GM19468 (cell line): ENCODE results near the gene CECR2.
"Not testable (repeated sequence)": the region's sequence is repeated elsewhere in the genome, so short reads cannot be mapped to it uniquely, and the experiment has no call there.

Experiments used
- ATAC-seq: cut with Tn5 transposase; IDR thresholded peaks from one replicate; pipeline ENCODE4 v1.9.1; 2021; ENCODE audit warnings: mild to moderate bottlenecking, moderate library complexity, moderate number of reproducible peaks; ENCODE audit not compliant: unreplicated experiment; ENCODE audit errors: extremely low read depth

Gene CECR2

DNA sequence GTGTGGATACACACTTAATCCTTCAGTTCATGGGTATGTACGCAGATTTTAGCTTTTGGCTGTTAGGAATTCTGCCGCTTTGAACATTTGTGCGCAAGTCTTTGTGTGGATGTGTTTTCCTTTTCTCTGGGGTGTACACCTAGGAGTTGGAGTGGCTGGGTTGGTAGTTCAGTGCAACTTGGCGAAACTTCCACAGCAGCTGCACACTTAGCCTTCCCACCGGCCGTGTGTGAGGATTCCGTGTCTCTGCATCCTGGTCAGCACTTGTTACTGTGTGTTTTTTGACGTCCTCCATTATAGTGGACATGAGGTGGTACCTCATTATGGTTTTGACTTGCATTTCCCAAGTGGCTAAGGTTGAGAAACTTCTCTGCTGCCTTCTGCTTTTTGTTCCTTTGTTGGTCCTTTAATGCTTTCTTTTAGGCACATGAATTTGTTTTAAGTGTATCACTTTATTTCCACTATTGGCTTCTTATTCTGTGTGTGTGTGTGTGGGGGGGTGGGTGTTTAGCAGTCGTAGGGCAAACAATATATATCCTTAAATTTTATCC is 121.9 kb downstream of the CECR2 start:
- ATAC-seq = no peak

DNA sequence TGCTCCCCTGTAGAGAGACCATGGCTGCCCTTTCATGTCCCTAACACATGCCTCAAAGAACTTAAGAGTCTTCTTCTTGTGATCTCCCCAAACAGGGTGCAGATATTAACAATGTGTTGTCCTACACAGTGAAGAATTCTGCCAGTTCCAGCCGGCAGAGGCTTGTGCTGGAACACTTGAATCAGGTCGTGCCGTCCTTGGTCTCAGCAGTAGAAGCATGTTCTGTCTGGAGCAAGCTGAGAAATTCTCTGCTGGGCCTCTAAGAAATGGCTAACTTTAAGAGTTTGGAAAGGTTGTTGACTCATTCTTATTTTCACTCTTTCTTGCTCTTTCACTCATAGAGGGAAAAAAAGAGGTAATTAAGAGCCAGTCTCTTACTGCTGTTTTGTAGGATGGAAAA is 123.0 kb downstream of the CECR2 start:
- ATAC-seq = no peak

DNA sequence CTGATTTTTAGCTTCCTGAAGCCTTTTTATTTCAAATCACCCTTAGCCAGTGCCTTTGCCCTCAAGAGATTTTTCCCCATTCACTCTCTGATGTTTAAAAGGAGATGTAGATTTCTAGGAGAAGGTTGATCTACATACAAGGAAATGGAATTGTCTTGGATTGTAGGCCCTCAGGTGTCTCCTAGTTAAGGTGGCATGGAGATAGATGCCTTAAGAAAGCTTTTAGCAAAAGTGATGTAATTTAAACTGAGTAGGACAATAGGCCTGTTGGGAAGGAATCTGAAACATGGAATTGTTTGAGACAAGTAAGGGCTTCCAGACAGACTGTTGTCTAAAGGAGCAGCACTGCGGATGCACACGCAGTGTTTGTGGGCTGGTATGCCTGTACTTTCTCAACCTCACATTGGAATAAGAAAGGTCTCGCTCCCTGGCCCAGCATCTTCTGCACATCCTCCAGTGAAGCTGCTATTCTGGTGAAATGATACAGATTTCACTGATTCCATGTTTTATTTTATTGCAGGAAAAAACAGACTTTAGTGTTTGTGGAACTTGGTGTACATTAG is 124.2 kb downstream of the CECR2 start:
- ATAC-seq = no peak

DNA sequence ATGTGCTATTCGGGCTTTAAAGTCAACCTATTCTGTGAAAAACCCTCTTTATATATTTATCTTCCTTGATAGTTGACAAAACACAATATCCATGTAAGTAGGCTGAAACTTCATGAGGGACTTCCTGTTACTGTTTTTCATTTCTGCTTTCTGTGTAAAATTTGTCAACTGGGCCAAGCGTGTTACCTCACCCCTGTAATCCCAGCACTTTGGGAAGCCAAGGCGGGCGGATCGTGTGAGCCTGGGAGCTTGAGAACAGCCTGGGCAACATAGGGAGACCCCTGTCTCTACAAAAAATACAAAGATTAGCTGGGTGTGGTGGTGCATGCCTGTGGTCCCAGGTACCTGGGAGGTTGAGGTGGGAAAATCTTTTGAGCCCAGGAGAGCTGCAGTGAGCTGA is 127.6 kb downstream of the CECR2 start:
- ATAC-seq = no peak

DNA sequence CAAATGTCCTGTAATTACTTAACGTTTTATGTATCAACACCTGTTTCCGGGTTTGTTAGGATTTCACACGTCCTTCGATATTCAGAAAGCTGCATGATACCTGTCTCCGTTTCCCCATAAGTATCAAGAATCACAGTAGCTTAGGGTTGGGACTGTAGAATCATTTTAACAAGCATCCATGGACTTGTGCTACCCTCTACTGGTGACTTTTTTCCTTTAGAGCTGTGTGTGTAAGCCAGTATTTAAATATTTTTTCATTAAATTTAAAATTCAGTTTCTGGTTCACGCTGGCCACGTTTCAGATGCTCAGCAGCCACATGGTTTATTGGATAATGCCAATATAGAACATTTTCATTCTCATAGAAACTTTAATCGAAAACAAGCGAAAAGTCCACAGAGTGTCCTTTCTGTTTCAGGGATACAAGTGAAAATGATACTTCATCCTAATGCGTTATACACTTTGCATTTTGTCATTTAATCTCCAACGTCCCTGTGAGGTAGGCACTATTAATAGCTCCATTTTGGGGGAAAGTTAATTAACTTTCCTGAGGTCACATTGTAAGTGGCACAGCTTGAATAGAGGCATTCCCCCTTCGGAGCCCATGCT is 132.5 kb downstream of the CECR2 start:
- ATAC-seq = no peak

DNA sequence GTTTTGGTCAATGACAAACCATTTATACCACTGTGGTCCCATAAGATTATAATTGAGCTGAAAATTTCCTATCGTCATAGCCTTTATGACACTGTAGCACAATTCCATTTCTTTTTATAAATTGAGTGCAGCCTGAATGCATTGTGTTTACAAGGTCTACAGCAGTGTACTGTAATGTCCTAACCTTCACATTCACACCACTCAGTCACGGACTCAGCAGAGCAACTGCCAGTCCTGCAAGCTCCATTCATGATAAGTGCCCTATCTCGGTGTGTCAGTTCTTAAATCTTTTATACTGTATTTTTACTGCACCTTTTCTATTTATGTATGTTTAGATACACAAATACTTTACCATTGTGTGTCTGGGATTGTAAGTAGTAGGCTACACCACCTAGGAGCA is 138.8 kb downstream of the CECR2 start:
- ATAC-seq = no peak

DNA sequence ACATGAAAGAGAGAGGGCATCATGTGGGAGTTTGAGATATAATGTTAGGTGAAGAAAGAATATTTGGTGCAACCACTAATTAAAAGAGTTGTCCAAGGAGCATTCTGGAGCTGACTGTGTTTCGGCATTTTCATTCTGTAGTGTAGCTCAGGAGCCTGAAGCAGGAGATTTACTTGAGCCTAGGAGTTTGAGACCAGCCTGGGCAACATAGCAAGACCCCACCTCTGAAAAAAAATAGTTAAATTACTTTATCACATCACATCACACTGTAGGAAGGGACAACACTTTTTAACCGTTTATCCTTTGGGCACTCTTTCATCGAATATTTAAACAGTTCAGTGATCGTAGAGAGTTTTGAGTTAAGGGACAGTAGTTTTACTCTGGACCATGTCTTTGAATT is 143.7 kb downstream of the CECR2 start:
- ATAC-seq = no peak

DNA sequence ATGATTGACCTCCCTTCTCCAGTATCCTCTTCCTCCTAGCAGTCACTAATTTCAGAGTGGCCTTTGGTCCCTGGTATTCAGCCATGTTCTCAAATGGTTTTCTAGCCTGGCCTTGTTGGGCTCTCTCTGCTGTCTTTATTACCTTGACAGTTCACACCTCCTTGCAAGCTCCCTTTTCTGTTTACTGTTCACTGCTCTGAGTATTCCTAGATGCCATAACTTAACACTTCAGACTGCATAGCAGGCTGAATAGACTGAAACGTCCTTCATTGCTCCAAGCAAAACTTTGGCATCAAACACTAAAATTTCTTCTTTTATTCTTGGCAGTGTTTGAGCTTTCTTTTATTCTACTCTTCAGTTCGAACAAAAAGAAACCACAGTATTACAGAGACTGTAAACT is 144.4 kb downstream of the CECR2 start:
- no peak for ATAC-seq

DNA sequence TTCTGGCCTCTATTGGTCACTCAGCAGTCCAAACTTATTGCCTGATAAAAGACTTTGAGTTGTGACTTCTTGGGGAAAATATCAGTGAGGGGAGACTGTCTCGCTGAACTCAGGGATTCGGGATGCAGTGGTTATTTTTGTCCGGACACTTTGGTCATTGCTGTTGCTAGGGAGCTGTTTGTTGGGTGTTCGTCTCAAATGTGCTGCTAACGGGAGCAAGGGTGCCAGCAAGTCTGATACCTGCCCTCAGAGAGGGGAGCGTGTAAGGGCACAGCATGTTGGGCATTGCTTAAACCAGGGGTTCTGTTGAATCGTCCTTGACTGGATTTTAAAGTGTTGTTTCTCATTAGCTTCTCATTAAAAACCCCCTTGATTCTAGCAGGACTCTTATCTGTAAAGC is 144.8 kb downstream of the CECR2 start:
- no peak for ATAC-seq

DNA sequence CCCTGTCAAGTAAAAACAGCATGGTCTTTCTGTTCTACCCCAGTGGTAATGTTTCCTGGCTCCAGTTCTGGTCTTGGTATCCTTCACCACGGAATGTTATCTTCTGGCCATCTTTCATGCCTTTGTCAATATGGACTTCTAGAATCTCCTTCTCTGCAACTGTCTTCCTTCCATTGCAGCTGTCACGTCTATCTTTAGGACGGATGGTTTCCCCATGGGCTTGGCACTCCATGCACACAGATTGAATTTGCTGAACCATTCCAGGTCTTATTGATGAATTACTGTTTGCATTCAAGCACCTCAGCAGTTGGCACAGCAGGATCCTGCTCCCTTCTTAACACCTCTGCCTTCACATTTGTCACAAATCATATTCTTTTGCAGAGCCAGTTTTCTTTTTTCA is 149.1 kb downstream of the CECR2 start:
- no peak for ATAC-seq

DNA sequence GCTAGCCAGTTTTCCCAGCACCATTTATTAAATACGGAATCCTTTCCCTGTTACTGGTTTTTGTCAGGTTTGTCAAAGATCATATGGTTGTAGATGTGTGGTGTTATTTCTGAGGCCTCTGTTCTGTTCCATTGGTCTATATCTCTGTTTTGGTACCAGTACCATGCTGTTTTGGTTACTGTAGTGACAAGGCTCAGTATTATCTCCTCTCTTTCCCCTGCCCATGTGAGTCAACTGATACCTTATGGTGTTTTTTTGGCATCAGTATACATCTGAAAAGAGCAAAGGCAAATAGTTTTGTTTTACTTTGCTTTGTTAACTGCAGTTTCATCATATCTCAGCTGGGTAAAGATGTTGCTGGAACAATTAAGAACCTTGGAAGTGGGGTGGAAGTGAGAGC is 152.7 kb downstream of the CECR2 start:
- ATAC-seq = not testable (repeated sequence)

DNA sequence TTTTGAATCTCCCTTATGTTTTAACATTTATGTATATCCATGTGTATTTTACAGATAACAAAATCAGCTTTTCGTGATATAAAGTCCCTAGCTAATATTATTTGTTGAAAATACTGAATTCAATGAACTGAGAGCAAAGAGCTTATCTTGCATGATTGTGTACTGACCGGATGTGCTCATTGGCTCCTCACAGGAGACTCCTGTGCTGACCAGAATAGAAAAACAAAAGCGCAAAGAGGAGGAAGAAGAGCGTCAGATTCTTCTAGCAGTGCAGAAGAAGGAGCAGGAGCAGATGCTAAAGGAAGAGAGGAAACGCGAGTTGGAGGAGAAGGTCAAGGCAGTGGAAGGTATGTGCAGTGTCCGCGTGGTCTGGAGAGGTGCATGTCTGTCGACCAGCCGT is 154.7 kb downstream of the CECR2 start:
- ATAC-seq = no peak

DNA sequence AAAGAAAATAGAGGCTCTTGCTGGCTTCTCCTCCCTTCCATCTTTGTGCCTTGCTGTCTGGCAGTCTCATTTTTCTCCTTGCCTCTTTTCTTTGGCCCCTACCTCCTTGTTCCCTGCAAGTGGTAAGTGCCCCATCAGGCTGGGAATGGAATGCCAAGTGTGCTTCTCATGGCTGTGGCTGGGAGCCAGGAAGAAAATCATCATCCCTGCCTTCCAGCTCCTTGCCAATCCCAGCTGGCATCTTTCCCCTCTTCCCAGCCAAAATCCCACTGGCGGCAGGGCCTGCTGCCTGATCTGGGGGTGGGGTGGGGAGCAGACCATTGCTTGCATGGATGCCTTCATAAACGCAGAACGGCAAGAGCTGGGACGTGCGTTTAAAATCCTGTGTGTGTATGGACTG is 167.0 kb downstream of the CECR2 start:
- ATAC-seq = no peak

DNA sequence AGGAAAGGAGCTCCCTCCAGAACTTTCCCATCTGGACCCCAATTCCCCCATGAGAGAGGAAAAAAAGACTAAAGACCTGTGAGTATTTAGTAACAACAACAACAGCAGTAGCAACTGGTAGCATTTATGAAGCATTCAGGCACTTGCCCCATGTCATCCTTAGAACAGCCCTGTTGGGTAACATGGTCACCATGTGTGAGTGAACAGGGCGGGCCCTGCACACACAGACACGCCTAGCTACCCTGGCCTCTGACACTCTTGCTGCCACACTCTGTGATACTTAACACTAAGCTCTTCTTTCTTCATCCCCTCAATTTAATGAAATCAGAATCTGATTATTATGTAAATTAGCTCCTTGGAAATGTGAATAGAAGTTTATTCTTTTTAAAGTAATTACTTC is 167.9 kb downstream of the CECR2 start:
- ATAC-seq = no peak

DNA sequence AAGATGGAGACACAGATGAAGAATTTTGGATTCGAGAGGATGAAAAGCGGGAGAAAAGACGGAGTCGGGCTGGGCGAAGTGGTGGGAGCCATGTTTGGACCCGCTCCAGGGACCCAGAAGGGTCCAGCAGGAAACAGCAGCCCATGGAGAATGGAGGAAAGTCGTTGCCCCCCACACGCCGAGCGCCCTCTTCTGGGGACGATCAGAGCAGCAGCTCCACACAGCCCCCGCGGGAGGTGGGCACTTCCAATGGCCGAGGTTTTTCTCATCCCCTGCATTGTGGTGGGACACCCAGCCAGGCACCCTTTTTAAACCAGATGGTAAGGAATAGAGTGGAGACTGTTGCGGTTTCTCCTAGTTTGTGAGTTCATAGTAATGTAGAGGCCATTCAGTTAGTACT is 171.2 kb downstream of the CECR2 start:
- no peak for ATAC-seq

DNA sequence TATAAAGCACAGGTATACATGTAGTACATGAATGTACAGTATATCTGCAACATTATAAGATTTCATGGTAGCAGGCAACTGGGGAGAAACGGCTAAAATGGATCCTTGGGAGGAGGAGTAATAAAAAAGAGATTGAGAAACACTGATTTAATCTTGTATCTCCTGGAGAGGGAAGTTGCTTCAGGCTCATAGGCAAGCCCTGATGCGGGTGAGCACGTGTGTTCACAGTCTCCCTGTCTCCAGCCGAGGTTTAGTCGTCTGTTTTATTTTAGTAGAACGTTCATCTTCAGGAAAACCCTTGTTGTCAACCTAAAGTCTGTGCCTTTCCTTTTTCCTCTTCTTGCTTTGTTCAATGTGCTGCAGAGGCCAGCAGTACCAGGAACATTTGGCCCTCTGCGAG is 172.2 kb downstream of the CECR2 start:
- no peak for ATAC-seq

DNA sequence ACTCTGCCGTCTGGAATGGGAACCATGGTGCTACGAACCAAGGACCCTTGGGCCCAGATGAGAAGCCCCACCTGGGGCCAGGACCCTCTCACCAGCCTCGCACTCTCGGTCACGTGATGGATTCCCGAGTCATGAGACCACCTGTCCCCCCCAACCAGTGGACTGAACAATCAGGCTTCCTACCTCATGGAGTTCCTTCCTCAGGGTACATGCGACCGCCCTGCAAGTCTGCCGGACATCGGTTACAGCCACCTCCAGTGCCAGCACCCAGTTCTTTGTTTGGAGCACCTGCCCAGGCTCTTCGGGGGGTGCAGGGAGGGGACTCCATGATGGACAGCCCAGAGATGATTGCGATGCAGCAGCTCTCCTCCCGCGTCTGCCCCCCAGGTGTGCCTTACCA is 173.2 kb downstream of the CECR2 start:
- ATAC-seq = no peak

DNA sequence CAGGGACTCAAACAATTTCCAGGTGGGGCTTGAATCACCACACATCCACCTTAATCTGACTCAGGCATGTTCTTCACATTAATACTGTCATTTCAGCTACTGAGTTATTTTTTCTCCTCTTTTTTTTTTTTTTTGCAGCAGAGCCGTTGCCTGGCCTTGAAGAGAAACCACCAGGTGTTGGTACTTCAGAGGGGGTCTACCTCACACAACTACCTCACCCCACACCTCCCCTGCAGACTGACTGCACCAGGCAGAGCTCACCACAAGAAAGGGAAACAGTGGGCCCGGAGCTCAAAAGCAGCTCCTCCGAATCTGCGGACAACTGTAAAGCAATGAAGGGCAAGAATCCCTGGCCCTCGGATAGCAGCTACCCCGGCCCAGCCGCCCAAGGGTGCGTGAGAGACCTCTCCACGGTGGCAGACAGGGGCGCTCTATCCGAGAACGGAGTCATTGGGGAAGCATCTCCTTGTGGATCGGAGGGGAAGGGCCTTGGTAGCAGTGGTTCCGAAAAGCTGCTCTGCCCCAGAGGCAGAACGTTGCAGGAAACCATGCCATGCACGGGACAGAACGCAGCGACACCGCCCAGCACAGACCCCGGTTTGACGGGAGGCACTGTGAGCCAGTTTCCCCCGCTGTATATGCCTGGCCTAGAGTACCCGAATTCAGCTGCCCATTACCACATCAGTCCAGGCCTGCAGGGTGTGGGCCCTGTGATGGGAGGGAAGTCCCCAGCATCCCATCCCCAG is 178.9 kb downstream of the CECR2 start:
- ATAC-seq = no peak

DNA sequence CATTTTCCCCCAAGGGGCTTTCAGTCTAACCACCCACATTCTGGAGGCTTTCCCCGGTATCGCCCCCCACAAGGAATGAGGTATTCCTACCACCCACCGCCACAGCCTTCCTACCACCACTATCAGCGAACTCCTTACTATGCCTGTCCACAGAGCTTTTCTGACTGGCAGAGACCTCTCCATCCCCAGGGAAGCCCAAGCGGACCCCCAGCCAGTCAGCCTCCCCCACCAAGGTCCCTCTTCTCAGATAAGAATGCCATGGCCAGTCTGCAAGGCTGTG is 179.4 kb downstream of the CECR2 start:
- ATAC-seq = no peak

DNA sequence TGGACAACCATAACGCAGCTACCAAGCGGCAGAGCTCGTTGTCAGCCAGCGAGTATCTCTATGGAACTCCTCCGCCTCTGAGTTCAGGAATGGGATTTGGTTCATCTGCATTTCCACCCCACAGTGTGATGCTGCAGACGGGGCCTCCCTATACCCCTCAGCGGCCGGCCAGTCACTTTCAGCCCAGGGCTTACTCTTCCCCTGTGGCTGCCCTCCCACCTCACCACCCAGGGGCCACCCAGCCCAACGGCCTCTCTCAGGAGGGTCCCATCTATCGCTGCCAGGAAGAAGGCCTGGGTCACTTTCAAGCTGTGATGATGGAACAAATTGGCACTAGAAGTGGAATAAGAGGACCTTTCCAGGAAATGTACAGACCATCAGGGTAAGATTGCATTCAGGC is 179.9 kb downstream of the CECR2 start:
- no peak for ATAC-seq

DNA sequence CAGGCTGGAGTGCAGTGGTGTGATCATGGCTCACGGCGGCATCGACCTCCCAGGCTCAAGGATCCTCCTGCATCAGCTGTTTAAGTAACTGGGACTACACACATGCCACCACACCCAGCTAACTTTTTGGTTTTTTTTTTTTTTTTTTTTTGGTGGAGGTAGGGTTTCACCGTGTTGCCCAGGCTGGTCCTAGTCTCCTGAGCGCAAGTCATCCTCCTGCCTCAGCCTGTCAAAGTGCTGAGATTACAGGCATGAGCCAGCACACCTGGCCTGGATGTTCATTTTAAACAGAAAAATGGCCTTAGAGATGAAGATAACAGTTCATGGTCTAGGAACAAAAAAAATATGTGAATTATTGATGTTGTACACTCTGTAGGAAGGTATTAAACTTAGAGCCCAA is 180.4 kb downstream of the CECR2 start:
- ATAC-seq = no peak

DNA sequence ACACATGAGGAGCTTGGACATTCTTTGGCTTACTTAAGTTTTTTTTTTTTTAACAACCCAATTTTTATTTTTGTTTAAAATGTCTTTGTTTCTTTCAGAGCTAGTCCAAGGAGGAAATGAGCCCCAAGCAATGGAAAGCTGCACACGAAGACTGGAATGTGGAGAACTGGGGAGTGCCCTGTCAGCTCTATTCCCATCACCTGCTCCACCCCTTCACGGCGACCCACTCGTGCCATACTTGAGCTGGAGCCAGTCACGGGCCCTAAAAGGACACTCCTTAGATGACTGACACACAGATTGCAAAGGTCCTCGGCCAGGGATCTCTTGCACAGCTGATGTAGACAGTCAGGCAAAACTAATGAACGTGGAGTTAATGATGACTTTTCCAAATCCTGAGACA is 183.5 kb downstream of the CECR2 start:
- no peak for ATAC-seq
